Fibroblast of lung (primary cell): ENCODE data around the gene PCSK5. TPM values are rescaled to one million over a fixed set of nuclear protein-coding genes. Genes with fewer than 3 reads are reported as not detected.

Source experiments
- DNase-seq, 2 donors: peaks; one replicate each; pipeline versions ENCODE4 v3.0.0 to v3.0.0-alpha.2; 2010; ENCODE audit warnings: low read depth in 2 of 2
- H2AFZ ChIP-seq: 2 replicates; pipeline ENCODE4 v1.5.1; 2012; ENCODE audit warnings: low read length, control low read depth, inconsistent platforms
- H3K27ac ChIP-seq: 2 replicates; pipeline ENCODE4 v1.5.1; 2011; ENCODE audit warnings: low read length, control low read depth; ENCODE audit not compliant: insufficient read depth
- H3K27me3 ChIP-seq: 2 replicates; pipeline ENCODE4 v1.5.1; 2011; ENCODE audit warnings: mild to moderate bottlenecking, low read length; ENCODE audit not compliant: control insufficient read depth, insufficient read depth
- H3K36me3 ChIP-seq: 2 replicates; pipeline ENCODE4 v1.5.1; 2011; ENCODE audit warnings: low read length; ENCODE audit not compliant: control insufficient read depth, insufficient read depth
- H3K4me1 ChIP-seq: 2 replicates; pipeline ENCODE4 v1.5.1; 2011; ENCODE audit warnings: low read length; ENCODE audit not compliant: control insufficient read depth, insufficient read depth; ENCODE audit errors: extremely low read depth
- H3K4me2 ChIP-seq: 2 replicates; pipeline ENCODE4 v1.5.1; 2011; ENCODE audit warnings: low read length, control low read depth; ENCODE audit not compliant: insufficient read depth; ENCODE audit errors: extremely low read depth
- H3K4me3 ChIP-seq, 4 experiments: fragments of 200-600 bp in 1 of 4; sonication (generic) in 1 of 4; replicated peaks in 1 of 4; 2 replicates each; pipeline ENCODE4 v1.5.1; 2011 to 2016; ENCODE audit warnings: low read length in 4 of 4, low read depth in 3 of 4, mild to moderate bottlenecking in 3 of 4, control low read depth in 2 of 4, inconsistent platforms in 1 of 4, mixed read lengths in 1 of 4; ENCODE audit not compliant: insufficient read depth in 1 of 4; ENCODE audit errors: control extremely low read depth in 1 of 4
- H3K79me2 ChIP-seq: 2 replicates; pipeline ENCODE4 v1.5.1; 2012; ENCODE audit warnings: mild to moderate bottlenecking, low read length, inconsistent platforms; ENCODE audit not compliant: control insufficient read depth, insufficient read depth
- H3K9ac ChIP-seq: 2 replicates; pipeline ENCODE4 v1.5.1; 2011; ENCODE audit warnings: mild to moderate bottlenecking, low read length, control low read depth; ENCODE audit not compliant: insufficient read depth
- H3K9me3 ChIP-seq: 2 replicates; pipeline ENCODE4 v1.5.1; 2012; ENCODE audit warnings: low read depth, low read length; ENCODE audit not compliant: control insufficient read depth, insufficient read depth
- H4K20me1 ChIP-seq: 2 replicates; pipeline ENCODE4 v1.5.1; 2011; ENCODE audit warnings: low read length; ENCODE audit not compliant: control insufficient read depth, insufficient read depth; ENCODE audit errors: extremely low read depth
- CTCF ChIP-seq, 2 donors: IDR thresholded peaks in 1 of 2; conservative IDR thresholded peaks in 1 of 2; 1 replicate in 1 of 2; 2 replicates in 1 of 2; pipeline ENCODE4 v1.5.1; 2011 to 2012; ENCODE audit warnings: low read length in 2 of 2, control low read depth in 1 of 2, inconsistent platforms in 1 of 2, low read depth in 1 of 2, mild to moderate bottlenecking in 1 of 2
- EZH2 ChIP-seq: IDR thresholded peaks from 2 replicates; pipeline ENCODE4 v1.5.1; 2012; ENCODE audit warnings: low read length, control low read depth, mild to moderate bottlenecking; ENCODE audit errors: missing control alignments
- polyA plus RNA-seq, 2 donors: library from polyadenylated mRNA; depleted of rRNA in 1 of 2; stranded (reverse) in 1 of 2; unstranded in 1 of 2; fragments of >200 nt; gene quantifications; 2 replicates each; pipeline ENCODE4 v1.2.1, GENCODE V29; 2011 to 2012; ENCODE audit warnings: missing spikeins in 1 of 2
- total RNA-seq: library from RNA; depleted of rRNA; stranded (reverse); fragments of >200 nt; gene quantifications from 2 replicates; pipeline ENCODE4 v1.2.1, GENCODE V29; 2014

Gene PCSK5
- total and polyA plus RNA-seq, 2 donors (not counting 1 experiment from before 2014, with no cell fraction given): 3.1 to 4.8 TPM

- Histone ChIP-seq H3K9me3 (no peaks in the 10 kb centered on the region), H3K4me2 (no peak overlapping the region), H3K9ac (no peak overlapping the region), H2AFZ (no peak overlapping the region), H3K27me3 (no peaks in the 10 kb centered on the region), H3K79me2 (no peaks in the 10 kb centered on the region), H4K20me1 (no peaks in the 10 kb centered on the region), H3K4me3 (no peak overlapping the region), H3K4me1 (no peaks in the 10 kb centered on the region), H3K27ac (no peak overlapping the region), H3K36me3 (no peaks in the 10 kb centered on the region)
- no peak for DNase-seq
- TF ChIP-seq CTCF (conservative IDR thresholded peaks at IDR 0.05 in 1 of 2, IDR thresholded peaks at IDR 0.05 in 1 of 2; ENCODE audit: low read depth in 1 of 2, low read length in 2 of 2) (no peak), EZH2 (no peak)
Observed at GRCh38 chr9:76003041-76003440, 112.6 kb downstream of the PCSK5 start.

- no peaks in the 10 kb centered on the region for H3K27me3 ChIP-seq
- H3K4me1 ChIP-seq: no peaks in the 10 kb centered on the region
- DNase-seq: no peak
- no peaks in the 10 kb centered on the region for H3K36me3 ChIP-seq
- H4K20me1 ChIP-seq: no peaks in the 10 kb centered on the region
- no peaks in the 10 kb centered on the region for H3K79me2 ChIP-seq
- no peak overlapping the region for H3K27ac ChIP-seq
- H3K9me3 ChIP-seq: no peaks in the 10 kb centered on the region
- TF ChIP-seq EZH2: no peak
- TF ChIP-seq CTCF (conservative IDR thresholded peaks at IDR 0.05 in 1 of 2, IDR thresholded peaks at IDR 0.05 in 1 of 2; ENCODE audit: low read depth in 1 of 2, low read length in 2 of 2): no peak
- no peak overlapping the region for H3K9ac ChIP-seq
- H2AFZ ChIP-seq: no peak overlapping the region
- no peak overlapping the region for H3K4me2 ChIP-seq
- no peak overlapping the region for H3K4me3 ChIP-seq
Observed at GRCh38 chr9:76004526-76004925, 114.1 kb downstream of the PCSK5 start.

GRCh38 chr9:76007935-76008334, 117.5 kb downstream of the PCSK5 start:
- no peaks in the 10 kb centered on the region for H3K9me3 ChIP-seq
- H2AFZ ChIP-seq: no peak overlapping the region
- H4K20me1 ChIP-seq: no peaks in the 10 kb centered on the region
- no peak for DNase-seq
- no peaks in the 10 kb centered on the region for H3K4me1 ChIP-seq
- no peak overlapping the region for H3K27ac ChIP-seq
- H3K4me3 ChIP-seq: no peak overlapping the region
- H3K79me2 ChIP-seq: no peaks in the 10 kb centered on the region
- no peak for TF ChIP-seq EZH2
- TF ChIP-seq CTCF (conservative IDR thresholded peaks at IDR 0.05 in 1 of 2, IDR thresholded peaks at IDR 0.05 in 1 of 2; ENCODE audit: low read depth in 1 of 2, low read length in 2 of 2): no peak
- no peaks in the 10 kb centered on the region for H3K27me3 ChIP-seq
- H3K4me2 ChIP-seq: no peak overlapping the region
- H3K9ac ChIP-seq: no peak overlapping the region
- H3K36me3 ChIP-seq: no peaks in the 10 kb centered on the region
